DOHH2 (cell line): Measurements from ENCODE around the gene MARS1.
"Not testable (repeated sequence)": the region's sequence is repeated elsewhere in the genome, so short reads cannot be mapped to it uniquely, and the experiment has no call there.

Experiments
- EZH2phosphoT487 ChIP-seq: fragments of 200-600 bp; sonication (generic); IDR thresholded peaks from 2 replicates; pipeline ENCODE4 v1.6.1; 2017; ENCODE audit warnings: borderline replicate concordance, mild to moderate bottlenecking, antibody characterized with exemption, low read length, moderate library complexity, mixed read lengths
- TF ChIP-seq, protein P1 (sequence below): fragments of 200-600 bp; sonication (generic); IDR thresholded peaks from one replicate; pipeline ENCODE4 v1.5.1; 2014; ENCODE audit warnings: antibody characterized with exemption, mild to moderate bottlenecking, low read depth, low read length; ENCODE audit not compliant: poor library complexity, severe bottlenecking

DNA sequence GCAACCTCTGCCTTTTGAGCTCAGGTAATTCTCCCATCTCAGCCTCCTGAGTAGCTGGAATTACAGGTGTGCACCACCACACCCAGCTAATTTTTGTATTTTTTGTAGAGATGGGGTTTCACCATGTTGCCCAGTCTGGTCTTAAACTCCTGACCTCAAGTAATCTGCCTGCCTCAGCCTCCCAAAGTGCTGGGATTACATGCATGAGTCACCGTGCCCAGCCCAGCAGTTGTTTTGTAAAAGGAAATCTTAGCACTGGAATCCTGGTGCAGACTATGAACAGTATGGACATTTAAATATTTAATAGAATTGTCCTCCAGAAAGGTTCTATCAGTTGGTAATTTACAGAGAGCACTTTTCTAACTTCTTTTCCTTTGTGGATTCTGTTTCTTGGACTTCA is 73.2 kb downstream of the MARS1 start:
- TF ChIP-seq, protein P1, sequence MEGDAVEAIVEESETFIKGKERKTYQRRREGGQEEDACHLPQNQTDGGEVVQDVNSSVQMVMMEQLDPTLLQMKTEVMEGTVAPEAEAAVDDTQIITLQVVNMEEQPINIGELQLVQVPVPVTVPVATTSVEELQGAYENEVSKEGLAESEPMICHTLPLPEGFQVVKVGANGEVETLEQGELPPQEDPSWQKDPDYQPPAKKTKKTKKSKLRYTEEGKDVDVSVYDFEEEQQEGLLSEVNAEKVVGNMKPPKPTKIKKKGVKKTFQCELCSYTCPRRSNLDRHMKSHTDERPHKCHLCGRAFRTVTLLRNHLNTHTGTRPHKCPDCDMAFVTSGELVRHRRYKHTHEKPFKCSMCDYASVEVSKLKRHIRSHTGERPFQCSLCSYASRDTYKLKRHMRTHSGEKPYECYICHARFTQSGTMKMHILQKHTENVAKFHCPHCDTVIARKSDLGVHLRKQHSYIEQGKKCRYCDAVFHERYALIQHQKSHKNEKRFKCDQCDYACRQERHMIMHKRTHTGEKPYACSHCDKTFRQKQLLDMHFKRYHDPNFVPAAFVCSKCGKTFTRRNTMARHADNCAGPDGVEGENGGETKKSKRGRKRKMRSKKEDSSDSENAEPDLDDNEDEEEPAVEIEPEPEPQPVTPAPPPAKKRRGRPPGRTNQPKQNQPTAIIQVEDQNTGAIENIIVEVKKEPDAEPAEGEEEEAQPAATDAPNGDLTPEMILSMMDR, result not testable (repeated sequence)
- TF ChIP-seq EZH2phosphoT487, result not testable (repeated sequence)
